Stimulated activated CD8-positive, alpha-beta memory T cell treated with anti-CD3 and anti-CD28 coated beads, Interleukin-12 subunit alpha, Interleukin-12 subunit beta, amount 100 ng/mL, for 24 hours (primary cell): ENCODE measurements around the gene SOCS2.
"Not testable (repeated sequence)": the region's sequence is repeated elsewhere in the genome, so short reads cannot be mapped to it uniquely, and the experiment has no call there.

Experiments used
- DNase-seq: peaks from one replicate; pipeline ENCODE4 v3.0.0-alpha.2; 2020; ENCODE audit errors: extremely low read depth

The SOCS2 gene

DNA sequence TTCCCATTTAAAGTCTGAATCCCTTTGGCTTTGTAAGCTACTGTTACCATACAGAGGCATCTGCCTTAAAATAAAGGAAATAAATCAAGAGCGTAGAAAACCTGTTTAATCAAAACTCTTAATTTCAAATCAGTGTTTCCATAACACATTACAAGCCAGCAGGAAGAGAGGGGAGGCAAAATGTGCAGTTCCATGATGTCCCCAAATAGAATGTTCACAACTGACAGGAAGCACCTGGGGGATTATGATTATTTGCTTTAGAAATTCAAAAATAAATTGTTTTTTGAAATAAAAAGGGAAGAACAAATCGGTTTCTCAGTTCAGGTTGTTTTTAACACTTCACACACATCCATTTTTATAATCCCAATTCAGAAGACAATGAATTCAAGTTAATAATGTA lies 21.4 kb downstream of the SOCS2 start:
- DNase-seq: no peak

DNA sequence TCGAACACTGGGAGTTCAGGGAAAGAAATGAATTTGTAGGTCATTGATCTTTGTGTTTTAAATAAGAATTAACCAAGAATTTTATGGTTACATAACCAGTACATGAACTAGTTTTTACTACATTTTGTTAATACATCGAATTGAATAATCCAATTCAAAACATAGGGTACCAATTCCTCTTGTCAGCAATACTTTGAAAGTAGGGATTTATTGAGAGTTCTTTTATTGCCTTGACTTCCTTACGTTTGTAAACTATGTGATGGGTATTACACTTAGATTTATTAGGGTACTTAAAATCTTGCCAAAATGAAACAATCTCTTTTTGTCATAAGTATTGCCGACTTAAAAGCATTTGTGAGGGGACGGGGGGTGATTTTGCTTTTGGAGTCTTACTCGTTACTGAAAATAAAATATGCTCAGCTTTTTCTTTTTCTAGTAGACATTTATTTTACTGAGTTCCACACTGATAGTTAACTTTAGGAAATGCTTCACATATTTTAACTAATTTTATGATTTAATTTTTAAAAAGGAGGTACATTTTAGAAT lies 22.4 kb downstream of the SOCS2 start:
- DNase-seq: no peak

DNA sequence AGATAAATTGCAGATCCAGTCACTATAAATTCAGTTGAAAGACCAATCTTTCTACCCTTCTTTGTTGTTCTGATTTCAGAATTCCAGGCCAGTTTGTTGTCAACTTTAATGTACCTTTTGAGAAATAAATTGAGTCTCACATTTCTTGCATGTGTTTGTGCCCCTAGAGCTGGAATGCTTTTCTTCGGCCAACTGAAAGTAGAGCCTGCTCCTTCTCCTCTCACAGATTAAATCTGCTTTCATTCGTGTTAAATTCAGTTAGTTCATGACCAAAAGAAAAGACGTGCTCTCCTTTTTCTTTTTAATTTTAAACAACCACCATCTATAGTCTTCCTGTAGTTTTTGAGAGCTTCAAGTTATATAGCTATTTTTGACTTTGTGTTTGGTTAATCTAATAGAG lies 22.9 kb downstream of the SOCS2 start:
- no peak for DNase-seq

DNA sequence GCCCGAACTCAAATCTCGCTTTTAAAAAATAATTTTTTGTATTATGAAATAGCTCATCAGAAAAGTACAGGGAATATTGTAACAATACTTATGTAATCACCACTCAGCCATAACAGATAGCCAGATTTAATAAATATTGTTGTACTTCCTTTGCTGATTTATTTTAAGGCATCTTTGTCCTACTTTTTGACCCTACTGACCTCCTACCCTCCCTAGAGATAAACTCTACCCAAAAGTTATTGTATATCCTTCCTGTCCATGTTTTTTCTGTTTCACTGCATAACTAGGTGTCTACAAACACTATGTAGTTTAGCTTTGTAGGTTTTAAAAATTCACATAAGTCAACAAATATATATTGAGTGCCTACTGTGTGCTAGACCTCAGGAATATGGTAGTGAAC lies 25.1 kb downstream of the SOCS2 start:
- DNase-seq: no peak

DNA sequence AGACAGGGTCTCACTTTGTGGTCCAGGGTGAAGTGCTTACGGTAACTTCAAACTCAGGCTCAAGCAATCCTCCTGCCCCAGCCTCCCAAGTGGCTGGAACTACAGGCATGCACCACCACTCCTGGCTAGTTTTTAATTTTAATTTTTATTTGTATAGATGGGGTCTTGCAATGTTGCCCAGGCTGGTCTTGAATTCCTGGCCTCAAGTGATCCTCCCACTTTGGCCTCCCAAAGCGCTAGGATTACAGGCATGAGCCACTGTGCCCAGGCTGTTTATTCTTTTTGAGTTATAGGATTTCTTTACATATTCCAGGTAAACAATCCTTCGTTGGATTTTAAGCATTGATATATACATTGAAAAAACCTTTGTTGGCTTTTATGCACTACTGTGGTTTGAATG lies 26.7 kb downstream of the SOCS2 start:
- no peak for DNase-seq

DNA sequence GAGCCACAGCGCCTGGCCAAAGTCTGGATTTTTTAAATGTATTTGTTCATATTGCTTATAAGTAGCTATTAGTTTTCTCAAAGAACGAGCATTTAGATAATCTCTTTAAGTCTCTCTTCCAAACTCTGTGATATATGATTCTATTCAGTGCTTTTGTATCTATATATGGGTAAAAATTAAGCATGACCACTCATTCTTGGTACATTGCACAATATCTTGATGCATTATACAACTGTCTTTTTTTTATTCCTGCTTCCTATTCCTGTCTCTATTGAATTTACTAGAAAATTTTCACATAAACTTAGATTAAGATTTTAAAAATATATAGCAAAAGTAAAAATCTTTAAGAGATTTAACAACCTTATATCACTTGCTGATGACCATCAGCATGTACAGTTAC lies 29.1 kb downstream of the SOCS2 start:
- no peak for DNase-seq

DNA sequence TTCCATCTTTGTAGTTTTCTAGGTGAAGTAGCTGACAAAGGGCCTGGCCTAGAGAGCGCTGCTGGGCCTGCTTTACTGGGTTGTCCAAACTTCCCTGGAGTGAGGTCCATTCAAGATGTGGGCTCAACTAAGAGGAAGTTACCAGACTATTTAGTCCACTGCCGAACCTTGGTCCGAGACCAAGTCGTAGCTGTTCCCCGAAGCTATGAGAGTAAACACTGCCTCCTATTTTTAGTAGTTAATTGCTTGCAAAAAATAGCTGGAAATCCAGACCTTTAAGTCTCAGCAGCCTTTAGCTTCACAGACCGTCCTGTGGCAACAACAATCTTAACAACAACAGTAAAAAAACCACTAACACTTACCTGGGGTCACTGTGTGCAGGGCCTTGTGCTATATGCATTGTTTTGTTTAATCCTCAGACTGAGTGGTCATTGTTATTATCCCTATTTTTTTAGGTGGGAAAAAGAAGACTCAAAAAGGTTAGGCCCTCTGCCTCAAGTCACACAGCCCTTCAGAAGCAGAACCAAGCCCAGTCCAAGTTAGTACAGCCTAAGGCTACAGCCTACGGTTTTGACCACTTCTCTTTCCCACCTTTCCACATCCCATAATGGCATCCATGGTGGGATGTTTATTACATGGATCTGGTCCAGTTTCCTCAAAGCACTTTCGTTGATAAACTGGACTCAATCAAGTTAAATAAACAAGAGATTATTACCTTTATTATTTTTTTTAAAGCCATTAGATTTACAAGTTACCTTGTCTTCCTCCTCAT lies 30.6 kb downstream of the SOCS2 start:
- DNase-seq: no peak

DNA sequence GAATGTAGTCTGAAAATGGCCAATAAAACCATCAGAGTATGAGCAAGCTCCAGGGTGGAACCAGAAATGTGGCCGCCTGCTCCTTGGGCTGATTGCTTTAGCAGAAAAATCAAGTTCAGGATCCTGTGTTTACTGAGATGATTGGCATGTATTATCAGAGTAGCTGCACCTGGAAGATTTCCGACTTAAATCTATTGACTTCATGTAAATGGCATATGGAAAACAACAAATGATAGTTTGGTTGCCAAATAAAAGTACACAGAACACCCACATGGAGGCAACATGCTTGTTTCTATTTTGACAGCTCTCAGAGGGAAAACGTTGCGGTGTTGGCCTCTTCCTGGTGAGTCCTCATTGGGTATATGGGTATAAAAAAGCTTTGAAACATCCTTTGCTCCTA lies 31.3 kb downstream of the SOCS2 start:
- no peak for DNase-seq

DNA sequence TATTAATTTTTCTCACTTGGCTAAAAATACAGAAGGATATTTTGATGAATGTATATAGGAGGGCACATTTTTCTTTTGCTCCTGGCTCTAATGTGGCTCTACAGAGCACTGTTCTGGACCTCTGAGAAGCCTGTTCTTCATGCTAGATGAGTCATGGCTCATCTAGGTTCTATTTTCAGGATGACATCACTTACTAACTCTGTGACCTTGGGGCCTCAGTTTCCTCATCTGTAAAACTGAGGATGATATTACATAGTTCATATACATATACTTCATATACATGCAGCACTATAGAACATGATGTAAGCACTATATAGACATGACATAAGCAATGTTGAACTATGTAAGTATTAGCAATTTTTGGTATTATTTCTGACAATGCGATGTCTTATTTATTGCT lies 35.8 kb downstream of the SOCS2 start:
- DNase-seq: no peak

DNA sequence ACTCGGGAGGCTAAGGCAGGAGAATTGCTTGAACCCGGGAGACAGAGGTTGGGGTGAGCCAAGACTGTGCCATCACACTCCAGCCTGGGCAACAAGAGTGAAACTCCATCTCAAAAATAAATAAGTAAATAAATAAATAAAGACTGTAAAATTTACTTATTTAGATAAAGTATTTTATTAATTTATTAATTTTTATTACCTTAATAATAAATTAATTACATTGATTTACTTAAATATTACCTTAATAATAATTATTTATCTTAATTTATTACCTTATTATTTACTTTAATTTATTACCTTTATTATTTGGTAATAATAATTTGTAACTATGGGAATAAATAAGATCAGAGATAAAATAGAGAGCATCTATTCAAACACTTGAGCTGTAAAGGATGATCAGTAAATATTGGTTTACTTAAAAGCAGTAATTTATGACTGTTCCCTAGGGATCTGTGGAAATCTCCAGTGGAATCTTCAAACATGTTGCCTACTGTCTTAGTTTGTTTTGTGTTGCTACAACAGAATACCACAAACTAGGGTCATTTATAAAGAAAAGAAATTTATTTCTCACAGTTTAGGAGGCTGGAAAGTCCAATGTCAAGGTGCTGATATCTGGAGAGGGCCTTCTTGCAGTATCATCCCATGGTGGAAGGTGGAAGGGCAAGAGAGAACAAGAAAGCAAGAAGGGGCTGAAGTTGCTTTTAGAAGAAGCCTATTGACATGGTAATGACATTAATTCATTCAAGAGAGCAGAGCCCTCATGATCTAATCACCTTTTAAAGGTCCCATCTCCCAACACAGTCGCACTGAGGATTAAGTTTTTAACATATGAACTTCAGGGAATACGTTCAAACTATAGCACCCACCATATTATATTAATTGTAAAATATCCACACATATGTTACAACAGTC lies 37.1 kb downstream of the SOCS2 start:
- DNase-seq: no peak

DNA sequence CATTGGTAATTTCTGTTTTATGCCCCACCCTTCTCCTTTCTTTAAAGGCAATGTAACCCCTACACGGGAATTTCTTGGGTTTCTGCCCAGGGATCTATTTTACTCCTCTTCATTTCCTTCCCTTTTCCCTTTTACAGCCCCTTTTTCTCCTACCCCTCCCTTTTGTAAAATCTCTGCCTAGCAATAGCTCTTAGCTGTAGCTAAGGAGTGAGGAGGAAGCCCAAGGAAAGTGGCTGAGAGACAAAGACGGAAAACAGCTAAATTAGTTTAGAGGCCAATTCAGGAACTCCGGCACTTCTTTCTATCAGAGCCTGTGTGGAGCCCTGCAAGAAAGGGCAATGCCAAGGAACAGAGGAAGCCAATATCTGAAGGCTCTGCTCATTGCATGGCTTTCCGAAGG lies 40.3 kb downstream of the SOCS2 start:
- no peak for DNase-seq

DNA sequence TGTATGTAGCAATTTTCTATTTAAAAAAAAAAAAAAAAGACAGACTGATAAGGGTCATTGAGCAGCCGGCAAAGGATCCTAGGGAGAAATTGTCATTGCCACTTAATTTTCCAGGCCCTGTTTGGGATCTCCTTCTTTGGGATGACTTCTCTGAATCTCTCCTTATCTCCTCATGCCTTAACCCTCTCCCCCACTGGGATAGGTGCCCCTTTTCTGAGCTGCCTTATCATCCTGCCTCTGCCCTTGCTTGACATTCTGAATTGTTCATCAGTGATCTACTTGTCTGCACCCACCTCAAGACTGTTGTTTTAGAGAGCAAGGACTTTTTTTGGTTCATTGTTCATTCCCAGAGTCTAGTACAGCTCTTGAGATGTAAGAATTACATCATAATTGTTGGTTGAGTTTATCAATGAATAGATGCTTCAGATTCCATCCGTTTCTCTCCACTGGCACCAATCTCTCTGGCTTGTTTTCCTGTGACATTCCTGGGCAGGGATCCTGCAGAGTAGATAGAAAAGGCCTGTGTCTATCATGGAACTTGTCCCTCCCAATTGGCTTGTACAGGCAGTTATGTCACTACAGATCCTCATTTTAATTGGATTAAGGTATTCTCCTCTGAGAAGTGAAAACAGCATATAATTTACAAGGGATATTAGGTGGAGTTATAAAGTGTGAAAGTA lies 42.6 kb downstream of the SOCS2 start:
- no peak for DNase-seq

DNA sequence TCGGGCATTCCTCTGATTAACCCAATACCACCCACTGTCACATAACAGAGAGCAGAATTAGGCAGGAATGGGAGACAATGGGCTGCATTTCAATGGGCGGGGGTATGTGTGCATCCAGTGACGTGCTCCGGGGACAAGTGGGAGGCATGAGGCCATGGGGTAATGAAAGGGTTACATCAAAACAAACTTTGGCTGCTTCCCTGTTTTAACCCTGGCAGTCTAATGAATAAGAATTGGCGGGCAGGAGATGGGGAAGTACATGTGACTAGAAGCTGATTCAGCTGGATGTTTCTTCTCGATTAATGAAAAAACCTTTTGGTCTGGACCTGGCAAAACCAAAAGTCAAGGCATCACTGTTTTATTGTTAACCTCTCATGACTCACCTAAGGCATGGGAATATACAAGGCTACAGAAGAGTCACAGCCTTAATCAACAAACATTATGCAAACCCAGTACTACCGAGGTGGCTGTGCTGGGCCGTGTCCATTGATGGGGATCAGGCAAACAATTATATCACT lies 44.2 kb downstream of the SOCS2 start:
- DNase-seq: no peak

DNA sequence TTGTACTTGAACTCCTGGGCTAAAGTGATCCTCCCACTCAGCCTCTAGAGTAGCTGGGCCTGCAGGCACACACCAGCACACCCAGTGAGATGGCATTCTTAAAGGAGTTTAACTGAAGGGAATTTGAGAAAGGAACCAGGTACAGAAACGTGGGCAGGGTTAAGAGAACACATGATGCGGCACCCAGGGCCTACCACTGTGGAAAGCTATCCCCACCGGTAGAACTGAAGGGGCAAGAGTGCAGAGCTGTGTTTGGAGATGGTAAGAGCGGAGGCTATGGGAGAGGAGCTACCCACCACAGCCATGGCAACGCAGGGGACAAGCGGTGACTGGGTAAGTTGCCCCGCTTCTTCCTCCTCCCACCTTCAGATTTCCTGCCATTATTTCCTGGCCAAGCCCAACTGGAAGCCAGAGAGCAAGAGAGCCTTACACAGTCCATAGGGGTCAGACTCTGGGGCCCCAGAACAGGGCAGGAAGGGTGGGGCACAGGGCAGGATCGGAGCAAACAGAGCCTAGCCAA lies 46.5 kb downstream of the SOCS2 start:
- DNase-seq: no peak

DNA sequence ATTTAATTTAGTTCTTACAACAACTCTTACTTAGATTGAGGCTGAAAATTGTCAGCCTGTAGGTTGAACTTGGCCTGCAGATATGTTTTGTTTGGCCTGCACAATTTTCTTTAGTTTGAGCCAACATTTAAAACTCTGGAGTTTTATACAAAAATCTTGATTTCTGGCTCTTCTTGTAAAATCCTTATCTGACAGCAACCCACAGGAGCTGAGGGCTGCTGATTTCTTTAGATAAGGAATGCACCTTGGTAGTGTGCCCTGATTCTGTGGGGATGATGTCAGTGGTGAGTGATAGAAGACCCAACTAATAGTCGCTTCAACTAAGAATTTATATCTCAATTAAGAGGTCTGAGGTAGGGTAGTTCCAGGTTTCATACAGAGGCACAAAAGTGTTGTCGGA lies 49.5 kb downstream of the SOCS2 start:
- DNase-seq: no peak

DNA sequence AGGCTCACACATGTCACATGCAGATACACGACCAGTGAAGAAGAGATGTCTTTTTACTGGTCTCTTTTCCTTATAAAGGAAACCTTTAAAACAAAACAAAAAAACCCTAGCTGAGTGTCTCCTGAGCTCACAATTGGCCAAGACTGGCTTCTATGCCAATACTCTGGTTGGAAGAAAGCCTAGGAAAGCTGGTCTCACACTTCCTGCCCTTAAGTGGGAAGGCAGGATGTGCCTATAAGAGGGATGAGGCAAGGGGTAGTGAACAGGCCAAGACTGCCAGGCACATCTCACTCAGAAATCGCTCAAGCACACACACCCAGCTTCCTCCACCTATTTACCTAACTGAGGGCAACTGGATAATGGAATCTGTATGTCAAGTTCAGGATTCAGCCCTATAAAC lies 50.0 kb downstream of the SOCS2 start:
- no peak for DNase-seq

DNA sequence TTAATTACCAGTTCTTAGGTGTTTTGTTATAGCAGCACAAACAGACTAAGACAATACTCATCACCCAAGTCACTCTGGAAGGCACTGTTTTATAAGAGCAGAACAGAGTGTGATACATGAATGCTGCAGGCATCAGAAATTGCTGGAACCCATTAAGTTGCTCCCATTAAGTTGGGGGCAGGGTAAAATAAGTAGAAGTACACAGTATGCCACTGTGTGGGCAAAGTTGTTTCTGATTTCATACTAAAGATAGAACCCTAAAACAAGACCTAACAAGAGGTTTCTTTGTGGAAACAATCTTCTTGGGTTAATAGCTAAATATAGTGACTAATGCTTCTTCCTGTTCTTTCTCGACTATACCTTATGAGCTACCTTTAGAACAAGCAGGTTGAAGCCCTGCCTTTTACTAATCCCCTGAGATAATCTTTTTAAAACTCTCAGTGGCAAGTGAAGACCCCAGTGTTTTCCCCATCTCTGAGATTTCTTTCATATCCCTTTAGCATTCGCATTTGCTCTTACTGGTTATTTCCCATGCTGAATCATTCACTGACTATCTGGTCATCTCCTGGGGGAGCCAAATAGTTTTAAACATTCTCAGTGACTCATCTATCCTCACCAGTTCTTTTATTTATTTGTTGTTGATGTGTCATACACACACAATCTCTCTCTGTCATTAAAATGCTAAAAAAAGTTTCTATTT lies 52.3 kb downstream of the SOCS2 start:
- no peak for DNase-seq

DNA sequence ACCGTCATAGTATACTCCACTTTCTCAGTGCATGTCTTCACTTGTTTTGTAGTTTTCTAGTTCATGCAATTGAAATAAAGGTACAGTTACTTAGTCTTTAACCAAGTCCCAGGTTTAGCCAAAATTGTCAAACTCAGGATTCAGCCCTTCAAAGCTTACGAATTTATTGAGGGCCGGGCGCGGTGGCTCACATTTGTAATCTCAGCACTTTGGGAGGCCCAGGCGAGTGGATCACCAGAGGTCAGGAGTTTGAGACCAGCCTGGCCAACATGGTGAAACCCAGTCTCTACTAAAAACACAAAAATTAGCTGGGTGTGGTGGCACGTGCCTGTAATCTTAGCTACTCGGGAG lies 52.8 kb downstream of the SOCS2 start:
- DNase-seq: not testable (repeated sequence)

DNA sequence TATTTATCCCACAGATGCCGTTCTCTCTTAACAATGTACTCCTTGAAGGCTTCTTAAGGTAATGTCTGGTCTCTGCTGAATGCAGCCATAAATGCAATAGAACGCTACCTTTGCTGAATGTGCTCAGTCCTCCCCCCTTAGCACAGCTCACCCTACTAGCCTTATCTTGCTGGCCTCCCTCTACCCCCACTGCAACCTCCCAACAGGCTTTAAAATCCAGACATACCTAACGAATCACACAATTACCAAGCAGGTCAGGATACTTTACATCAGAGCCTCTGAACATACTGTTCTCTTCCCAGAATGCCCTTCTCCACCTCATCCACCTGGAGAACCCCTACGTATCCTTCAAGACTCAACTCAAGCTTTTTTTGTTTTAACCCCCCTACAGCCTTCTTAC lies 53.7 kb downstream of the SOCS2 start:
- no peak for DNase-seq
